ENCODE measurements around the gene PKN1.
"Not testable (repeated sequence)": the region's sequence is repeated elsewhere in the genome, so short reads cannot be mapped to it uniquely, and the experiment has no call there.

The PKN1 gene

DNA sequence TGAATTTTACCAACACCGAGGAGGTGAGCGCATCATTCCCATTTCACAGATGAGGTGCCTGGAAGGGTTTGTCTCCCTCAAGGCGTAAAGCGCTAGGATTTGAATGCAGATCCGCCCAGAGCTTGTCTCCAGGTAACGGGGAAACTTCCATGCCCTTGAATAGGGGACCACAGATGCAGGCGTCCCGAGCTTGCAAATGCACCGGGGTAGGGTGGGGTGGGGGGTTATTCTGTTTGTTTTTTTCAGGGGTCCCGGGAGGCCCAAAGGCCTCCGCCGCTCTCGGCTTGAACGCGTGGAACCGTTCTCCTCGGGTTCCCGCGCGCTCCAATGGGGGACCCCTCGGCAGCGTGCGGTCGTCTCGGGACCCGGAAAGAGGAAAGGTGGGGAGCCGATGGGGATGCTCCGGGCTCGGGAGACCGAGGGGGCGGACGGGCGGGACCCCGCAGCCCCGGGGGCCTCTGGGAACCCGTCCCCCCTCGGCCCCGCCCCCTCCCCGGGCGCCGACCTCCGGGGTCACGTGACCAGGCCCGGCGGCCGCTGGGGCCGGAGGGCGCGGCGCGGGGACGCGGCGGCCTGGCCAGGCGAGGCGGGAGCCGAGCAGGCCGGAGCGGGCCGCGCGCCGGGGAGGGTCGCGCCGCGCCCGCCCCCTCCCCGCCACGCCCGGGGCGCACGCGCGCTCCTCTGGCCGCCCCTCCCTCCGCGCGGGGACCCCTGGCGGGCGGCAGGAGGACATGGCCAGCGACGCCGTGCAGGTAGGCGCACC is at the start of gene PKN1:
TSS of gene PKN1 (plus strand) at position 516 of the 763 bp plus-strand sequence. CDS start at position 732, 216 bp downstream.
- peak; percentile 79 for DNase-seq

DNA sequence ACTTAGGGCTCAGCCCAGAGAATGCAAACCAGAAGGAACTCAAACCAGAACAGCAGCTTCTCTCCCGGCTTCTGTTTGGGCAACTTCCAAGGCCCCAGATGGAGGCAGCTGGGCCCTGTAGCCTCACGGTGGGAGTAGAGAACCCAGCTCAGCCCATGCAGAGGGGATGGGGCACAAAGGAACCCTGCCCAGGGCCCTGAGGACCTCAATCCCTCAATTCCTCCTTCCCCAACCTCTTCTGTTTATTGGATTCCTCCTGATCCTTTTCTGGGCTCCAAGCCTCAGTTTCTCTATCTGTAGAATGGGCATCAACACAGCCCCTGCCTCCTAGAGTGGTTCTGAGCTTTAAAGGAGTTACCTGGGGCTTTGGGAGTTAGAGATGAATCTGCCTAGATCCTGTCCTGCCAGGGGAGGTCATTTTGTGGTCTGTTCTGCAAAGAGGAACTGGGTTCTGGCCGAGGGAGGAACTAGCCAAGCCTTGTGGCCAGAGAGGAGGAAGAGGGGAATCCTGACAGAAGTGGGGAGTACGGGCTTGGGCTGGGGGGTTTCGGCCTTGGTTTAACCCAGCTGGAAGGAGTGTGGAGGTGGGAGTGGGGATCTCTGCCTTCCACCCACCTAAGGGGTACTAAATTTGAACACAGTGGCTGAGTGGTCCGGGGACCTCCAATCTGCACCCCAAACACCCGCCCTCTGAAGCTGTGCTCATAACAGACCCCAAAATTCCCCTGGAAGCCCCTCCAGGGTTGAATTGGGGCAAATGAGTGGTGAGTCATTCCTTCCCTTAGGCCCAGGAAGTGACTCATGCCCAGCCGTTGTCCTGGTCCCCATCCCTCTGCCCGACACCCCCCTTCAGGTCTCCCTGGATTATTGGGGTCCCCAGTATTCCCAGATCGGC is 49.2 kb upstream of the PKN1 start:
- no peak for DNase-seq

GRCh38 chr19:14385492-14385891 is 47.6 kb upstream of the PKN1 start:
- DNase-seq = no peak

- DNase-seq = no peak
Observed at GRCh38 chr19:14390548-14390947, 42.6 kb upstream of the PKN1 start.

DNA sequence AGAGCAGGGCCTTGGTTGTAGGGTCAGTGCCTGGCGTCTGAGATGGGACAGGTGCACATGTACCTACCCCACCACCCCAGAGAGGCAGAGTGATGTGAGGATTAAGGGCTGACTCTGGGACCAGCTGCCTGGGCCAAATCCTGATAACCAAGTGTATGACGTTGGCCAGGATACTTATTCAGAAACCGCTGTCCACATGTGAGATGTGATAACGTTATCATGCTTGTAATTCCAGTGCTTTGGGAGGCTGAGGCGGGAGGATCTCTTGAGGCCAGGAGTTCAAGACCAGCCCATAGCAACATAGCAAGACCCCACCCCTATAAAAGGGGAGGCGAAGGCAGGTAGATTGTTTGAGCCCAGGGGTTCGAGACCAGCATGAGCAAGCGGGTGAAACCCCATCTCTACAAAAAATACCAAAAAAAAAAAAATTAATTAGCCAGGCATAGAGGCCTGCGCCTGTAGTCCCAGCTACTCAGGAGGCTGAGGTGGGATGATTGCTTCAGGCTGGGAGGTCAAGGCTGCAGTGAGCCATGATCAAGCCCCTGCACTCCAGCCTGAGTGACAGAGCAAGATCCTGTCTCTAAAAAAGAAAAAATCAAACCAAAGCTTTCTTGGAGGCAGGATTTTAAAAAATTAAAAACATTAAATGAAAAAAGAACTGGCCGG is 41.8 kb upstream of the PKN1 start:
- DNase-seq = no peak

DNA sequence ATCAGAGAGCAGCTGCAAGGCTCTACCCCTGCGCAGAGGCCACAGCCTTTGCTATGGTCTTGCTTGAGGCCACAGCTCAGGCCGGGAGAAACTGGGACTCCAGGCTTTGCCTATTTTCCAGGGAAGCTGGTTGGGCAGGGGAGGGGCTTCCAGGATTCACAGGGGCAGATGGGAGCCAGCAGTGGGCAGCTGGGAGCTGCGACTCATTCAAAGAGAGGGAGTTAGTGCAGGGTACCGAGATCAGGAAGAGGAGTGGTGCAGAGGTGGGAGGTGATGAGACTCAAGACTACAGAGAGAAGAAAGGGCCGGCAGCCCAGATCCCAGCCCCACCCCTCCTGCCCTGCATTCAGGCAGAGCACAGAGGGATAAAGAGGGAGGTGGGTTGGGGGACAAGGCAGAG is 39.8 kb upstream of the PKN1 start:
- no peak for DNase-seq

DNA sequence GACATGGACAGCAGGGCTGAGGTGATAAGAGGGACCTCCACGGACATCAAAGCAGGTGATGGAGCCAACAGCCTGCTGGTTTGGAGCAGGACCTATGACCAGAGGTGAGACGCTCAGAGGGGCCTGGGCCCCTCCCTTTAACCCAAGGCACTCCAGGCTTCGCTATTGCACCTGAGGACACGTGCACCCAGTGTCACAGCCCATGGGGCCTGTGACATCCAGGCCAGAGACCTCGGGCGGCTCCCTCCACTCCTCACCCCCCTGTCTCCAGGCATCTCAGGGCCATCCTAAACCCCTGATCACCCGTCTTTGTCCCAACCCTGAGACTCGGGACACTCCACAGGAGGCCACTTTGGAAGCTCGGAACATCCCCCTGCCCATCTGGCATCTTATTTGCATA is 38.9 kb upstream of the PKN1 start:
- DNase-seq = no peak

- no peak for DNase-seq
Observed at GRCh38 chr19:14395262-14395661, 37.8 kb upstream of the PKN1 start.

GRCh38 chr19:14395710-14396336 is 37.3 kb upstream of the PKN1 start:
- DNase-seq = no peak

DNA sequence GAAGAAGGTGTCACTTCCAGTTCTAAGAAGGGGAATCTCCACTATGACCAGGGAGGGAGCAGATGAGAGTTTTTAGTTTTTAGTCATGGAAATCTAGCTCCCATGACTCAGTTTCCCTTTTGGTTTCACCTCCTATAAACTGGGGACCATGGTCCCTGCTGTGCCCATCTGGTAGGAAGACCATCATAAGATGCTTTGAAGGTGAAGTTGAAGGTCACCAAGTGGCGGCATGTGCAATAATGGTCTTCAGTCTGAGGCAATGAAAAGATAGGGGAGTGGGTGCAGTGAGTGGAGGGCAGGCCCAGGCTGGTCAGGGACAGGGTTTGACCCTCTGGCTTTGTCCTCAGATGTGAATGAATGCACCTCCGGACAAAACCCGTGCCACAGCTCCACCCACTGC is 36.4 kb upstream of the PKN1 start:
- not testable (repeated sequence) for DNase-seq

DNA sequence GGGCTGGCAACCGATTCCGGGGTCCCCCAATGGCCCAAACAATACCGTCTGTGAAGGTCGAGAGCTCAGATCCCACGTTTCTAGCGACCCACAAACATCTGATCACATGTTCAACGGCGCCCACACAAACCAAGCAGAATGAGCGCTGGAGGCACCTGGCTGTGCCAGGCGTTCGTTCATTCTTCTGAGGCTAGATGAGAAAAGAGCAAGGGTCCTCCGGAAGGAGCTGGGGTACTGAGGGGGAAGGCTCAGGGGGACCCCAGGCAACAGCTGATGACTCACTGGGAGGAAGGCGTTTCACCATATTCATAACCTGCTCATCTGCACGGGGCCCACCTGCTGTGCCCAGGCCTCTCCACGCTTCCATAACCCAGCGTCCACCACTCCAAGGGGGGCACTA is 35.9 kb upstream of the PKN1 start:
- not testable (repeated sequence) for DNase-seq

DNA sequence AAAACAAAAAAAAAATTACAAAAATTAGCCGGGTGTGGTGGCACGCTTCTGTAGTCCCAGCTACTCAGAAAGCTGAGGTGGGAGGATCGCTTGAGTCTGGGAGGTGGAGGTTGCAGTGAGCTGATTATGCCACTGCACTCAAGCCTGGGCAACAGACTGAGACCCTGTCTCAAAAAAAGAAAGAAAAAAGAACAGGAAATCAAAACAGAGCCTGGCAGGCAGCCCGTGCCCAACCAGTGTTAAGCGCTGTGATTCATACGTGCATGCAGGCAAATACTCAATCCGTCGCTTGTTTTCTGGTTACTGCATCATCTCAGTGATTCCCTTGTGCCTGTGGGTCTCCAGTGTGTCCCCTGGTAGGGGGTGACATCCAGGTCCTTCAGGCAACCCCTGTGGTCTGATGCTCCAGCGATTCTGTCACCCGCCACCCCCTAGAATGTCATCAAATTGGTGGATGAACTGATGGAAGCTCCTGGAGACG is 32.1 kb upstream of the PKN1 start:
- DNase-seq = peak; percentile 12

DNA sequence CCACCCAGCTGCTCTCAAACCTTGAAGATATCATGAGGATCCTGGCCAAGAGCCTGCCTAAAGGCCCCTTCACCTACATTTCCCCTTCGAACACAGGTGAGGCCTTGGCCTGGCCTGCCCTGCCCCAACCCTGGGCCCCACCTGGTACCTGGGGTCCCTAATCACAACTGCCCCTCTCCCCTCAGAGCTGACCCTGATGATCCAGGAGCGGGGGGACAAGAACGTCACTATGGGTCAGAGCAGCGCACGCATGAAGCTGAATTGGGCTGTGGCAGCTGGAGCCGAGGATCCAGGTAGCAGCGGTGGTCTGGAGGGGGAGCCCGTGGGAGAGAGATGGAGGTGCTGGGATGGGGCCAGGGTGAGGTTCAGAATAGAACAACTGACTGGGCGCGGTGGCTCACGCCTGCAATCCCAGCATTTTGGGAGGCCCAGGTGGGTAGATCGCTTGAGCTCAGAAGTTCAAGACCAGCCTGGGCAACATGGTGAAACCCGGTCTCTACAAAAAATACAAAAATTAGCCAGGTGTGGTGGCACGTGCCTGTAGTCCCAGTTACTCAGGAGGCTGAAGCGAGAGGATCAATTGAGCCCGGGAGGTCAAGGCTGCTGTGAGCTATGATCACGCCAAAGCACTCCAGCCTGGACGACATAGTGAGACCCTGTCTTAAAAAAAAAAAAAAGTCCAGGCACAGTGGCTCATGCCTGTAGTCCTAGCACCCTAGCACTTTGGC is 31.5 kb upstream of the PKN1 start:
- no peak for DNase-seq

GRCh38 chr19:14402332-14403144 is 30.6 kb upstream of the PKN1 start:
- no peak for DNase-seq

DNA sequence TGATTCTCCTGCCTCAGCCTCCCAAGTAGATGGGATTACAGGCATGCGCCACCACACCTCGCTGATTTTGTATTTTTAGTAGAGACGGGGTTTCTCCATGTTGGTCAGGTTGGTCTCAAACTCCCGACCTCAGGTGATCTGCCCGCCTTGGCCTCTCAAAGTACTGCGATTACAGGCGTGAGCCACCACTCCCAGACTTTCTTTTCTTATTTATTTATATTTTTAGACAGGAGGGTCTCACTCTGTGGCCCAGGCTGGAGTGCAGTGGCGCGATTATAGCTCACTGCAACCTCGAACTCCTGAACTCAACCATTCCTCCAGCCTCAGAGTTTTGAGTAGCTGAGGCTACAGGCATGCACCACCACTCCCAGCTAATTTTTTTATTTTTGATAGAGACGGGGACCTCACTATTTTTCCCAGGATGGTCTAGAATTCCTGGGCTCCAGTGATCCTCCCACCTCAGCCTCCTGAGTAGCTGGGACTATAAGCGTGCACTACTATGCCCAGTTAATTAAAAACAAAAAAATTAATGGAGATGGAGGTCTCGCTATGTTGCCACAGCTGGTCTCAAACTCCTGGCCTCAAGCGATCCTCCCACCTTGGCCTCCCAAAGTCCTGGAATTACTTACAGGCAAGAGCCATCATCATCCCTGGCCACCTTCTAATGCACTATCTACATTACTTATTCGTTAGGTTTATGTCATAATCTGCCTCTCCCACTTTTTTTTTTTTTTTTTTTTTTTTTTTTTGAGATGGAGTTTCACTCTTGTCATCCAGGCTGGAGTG is 29.8 kb upstream of the PKN1 start:
- DNase-seq = not testable (repeated sequence)

- peak; percentile 31 for DNase-seq
Observed at GRCh38 chr19:14404312-14404711, 28.8 kb upstream of the PKN1 start.

DNA sequence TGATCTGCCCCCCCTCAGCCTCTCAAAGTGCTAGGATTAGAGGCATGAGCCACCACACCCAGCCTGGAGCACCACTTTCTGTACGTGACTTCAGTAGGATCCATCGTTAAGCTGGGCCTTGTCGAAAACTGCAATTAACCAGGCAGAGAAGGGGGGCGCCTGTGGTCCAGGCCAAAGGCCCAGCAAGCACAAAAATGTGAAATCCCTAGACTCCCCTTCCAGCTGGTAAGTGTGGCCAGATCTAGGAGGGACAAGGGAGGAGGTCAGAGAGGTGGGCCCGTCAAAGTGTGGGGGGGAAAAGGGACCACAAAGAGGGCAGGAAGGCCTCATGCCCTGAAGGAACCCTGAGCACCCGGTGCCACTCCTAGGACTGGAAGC is 27.7 kb upstream of the PKN1 start:
- no peak for DNase-seq

DNA sequence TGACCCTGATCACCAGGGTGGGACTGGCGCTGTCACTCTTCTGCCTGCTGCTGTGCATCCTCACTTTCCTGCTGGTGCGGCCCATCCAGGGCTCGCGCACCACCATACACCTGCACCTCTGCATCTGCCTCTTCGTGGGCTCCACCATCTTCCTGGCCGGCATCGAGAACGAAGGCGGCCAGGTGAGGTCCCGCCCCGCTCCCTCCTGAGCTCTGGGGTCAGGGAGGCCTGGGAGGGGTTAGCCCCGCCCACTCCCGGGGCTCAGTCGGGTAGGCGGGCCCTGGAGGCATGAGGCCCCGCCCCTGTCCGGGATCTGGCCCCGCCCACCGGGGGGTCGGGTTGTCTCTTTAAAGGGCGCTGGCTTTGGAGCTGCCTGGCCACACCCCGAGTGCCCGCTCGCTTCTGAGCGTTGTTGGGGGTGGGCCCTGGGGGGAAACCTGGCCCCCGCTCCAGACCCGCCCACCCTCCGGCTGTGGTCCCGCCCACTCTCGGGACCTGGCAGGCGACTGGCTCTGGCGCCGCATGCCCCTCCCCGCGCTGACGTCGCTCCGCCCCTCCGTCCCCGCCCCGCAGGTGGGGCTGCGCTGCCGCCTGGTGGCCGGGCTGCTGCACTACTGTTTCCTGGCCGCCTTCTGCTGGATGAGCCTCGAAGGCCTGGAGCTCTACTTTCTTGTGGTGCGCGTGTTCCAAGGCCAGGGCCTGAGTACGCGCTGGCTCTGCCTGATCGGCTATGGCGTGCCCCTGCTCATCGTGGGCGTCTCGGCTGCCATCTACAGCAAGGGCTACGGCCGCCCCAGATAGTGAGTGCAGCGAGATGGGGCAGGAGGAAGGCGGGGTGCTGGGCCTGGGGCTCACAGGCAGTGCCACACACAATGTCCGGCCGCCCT is 27.1 kb upstream of the PKN1 start:
- peak; percentile 18 for DNase-seq

DNA sequence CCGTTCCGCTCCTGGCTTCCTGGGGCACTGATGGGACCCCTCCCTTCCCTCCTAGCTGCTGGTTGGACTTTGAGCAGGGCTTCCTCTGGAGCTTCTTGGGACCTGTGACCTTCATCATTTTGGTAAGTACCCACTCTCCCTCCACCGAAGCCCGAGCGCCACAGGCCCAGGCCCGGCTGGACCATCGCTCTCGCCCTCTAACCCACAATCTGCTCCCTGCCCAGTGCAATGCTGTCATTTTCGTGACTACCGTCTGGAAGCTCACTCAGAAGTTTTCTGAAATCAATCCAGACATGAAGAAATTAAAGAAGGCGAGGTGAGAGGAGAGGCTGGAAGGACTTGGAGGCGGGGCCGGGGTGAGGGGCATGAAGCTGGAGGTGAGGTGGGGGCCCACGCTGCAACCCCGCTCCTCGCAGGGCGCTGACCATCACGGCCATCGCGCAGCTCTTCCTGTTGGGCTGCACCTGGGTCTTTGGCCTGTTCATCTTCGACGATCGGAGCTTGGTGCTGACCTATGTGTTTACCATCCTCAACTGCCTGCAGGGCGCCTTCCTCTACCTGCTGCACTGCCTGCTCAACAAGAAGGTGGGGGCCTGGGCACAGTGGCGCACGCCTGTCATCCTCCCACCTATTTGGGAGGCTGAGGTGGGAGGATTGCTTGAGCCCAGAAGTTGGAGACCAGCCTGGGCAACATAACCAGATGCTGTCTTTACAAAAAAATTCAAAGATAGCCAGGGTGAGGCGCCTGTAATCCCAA is 26.3 kb upstream of the PKN1 start:
- DNase-seq = no peak

Data from COR-L47 (cell line).